Transverse colon (tissue), 3 donors: ENCODE measurements around the gene TOLLIP.

ENCODE experiments used
- POLR2A ChIP-seq: fragments of 450-650 bp; IDR thresholded peaks from one replicate; pipeline ENCODE4 v1.6.1; 2016; ENCODE audit warnings: antibody characterized with exemption, mild to moderate bottlenecking, moderate library complexity
- TF ChIP-seq, protein P1 (sequence below), 5 experiments: fragments of 200-600 bp in 3 of 5; fragments of 450-650 bp in 2 of 5; sonication (generic) in 3 of 5; IDR thresholded peaks; 1 replicate in 2 of 5; 2 replicates in 3 of 5; pipeline ENCODE4 v1.5.1; 2016 to 2017; ENCODE audit warnings: antibody characterized with exemption in 5 of 5, inconsistent platforms in 3 of 5, mild to moderate bottlenecking in 2 of 5, moderate library complexity in 1 of 5

DNA sequence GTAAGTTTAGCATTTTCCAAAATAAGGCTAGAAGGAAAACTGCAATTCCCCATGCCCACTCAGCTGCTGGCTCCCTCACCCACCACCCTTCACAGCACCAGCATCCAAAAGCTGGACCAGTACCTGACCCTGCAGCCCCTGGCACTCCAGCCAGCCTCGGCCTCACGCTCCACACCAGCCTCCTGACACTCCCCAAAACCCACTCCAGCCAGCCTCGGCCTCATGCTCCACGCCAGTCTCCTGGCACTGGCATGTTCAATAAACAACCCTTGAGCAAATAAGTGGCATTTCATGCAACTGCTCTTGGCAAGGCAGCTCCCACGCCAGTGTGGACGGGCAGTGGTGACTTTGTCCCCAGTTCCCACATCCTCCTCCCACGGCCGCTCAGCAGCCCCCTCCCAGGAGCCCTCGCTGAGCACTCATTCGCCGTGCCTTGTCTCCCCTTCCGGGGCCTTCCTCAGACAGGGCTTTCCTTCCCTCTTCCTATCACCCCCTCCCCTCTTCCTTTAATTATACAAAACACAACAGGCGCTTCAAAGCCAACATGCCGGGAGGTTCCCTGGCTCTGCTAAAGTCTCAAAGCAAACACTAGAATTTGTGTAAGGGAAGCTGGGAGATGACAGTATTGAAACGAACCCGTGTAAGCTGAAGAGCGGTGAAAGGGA is 6.8 kb downstream of the TOLLIP start:
- TF ChIP-seq, protein P1, sequence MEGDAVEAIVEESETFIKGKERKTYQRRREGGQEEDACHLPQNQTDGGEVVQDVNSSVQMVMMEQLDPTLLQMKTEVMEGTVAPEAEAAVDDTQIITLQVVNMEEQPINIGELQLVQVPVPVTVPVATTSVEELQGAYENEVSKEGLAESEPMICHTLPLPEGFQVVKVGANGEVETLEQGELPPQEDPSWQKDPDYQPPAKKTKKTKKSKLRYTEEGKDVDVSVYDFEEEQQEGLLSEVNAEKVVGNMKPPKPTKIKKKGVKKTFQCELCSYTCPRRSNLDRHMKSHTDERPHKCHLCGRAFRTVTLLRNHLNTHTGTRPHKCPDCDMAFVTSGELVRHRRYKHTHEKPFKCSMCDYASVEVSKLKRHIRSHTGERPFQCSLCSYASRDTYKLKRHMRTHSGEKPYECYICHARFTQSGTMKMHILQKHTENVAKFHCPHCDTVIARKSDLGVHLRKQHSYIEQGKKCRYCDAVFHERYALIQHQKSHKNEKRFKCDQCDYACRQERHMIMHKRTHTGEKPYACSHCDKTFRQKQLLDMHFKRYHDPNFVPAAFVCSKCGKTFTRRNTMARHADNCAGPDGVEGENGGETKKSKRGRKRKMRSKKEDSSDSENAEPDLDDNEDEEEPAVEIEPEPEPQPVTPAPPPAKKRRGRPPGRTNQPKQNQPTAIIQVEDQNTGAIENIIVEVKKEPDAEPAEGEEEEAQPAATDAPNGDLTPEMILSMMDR (IDR thresholded peaks at IDR 0.05) = no peak
- no peak for TF ChIP-seq POLR2A
